Left cardiac atrium (tissue), 4 donors: ENCODE data around the gene LDLRAD4. TPM values are rescaled to one million over a fixed set of nuclear protein-coding genes. Genes with fewer than 3 reads are reported as not detected.

Source experiments
- ATAC-seq, 2 donors: fragments of 200-7000 bp; cut with Tn5 transposase; one replicate each; pipeline ENCODE4 v1.9.1; 2020; ENCODE audit warnings: mild to moderate bottlenecking in 2 of 2, moderate library complexity in 2 of 2
- DNase-seq: peaks from one replicate; pipeline ENCODE4 v3.0.0-alpha.2; 2020
- intact Hi-C, 2 donors: fragments of 100-400 bp; cut with DNase I; formaldehyde crosslinking; loops; one replicate each; pipeline versions ENCODE4 v1.14.1 to v1.15.1; 2022 to 2023
- total RNA-seq, 2 donors: library from RNA; stranded (reverse); fragmentation: NEBNext Ultra II Directional; extraction: Animal tissue kit (Norgen Biotek cat#: 25700); gene quantifications; one replicate each; pipeline ENCODE4 v1.2.1, GENCODE V29; 2021
- donor health status: DM: no; HTN: yes; CAD: no.
- donor health status: DM: no; HTN: yes; CAD: no; lungs with severe emphysema.
- donor health status: DM: yes; HTN: yes; CAD: no.
- donor health status: Dilated cardiomyopathy.

The LDLRAD4 gene
- total RNA-seq, 2 donors from 2014 or later = 28.9 to 80.2 TPM

DNA sequence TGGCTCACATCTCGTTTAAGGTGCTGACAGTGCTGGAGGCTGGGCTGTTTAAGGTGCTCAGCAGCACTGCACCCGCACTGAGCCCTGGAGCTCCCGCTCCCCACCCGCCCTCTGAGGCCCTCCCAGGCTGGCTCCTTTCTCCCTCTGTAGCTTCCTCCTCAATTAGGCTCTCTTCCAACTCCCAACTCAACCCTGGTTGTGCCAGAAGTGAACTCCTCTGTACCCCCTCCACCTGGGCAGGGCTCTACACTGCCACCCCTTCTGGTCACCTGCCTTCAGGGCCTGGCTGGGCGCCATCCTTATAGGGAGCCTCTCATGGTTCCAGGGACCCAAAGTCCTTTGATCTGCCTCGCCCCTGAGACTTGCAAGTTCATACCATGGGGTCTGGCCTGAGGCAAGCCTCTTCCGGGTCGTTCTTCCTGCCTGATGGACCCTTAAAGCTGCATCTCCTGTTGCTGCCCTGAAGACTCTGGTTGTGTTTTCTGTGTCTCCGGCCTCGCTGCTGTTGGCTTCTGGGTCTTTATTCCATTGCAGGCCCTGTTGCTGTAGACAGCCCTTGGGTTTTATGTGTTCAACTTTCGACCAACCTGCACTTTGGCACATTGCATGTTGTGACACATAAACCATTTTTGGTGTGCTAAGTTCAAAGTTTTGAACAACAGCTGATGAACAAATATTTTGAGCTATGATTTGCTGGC, 199.6 kb downstream of the LDLRAD4 start:
- no peak for DNase-seq
- no peak for ATAC-seq
- intact Hi-C loops = no loop called here

DNA sequence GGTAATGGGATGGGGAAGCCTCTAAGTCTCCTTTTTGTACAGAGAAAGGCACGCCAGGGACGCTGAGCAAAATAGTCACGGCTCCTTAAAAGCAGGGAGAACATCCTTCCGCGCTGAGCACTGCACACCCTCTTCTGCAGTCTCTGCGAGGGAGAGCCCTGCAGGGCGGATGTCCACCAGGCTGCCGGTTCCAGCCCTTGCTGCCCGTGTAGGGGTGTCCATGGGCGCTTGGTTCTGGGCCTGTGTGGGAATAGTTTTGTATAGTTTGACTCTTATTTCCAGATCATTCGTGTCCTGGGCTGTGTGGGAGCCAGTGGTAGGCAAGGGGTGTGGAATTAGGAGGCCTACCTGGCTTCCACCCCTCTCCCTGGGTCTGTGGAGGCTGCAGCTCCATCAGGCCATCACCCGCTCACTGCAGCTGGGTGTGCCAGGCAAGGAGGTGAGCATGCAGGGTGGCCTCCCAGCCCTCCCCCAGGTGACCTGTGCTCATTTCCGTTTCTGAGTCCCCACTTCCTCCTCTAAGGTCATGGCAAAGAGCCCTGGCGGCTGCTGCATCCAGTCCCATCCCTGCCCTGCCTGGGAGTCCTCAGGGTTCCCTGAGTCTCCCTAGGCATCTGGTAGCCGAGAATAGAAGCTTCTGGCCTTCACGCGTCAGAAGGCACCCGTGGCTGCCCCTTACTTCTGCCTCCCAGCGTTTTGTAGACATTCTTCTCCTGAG, 202.6 kb downstream of the LDLRAD4 start:
- intact Hi-C loops = no loop called here
- ATAC-seq = no peak

DNA sequence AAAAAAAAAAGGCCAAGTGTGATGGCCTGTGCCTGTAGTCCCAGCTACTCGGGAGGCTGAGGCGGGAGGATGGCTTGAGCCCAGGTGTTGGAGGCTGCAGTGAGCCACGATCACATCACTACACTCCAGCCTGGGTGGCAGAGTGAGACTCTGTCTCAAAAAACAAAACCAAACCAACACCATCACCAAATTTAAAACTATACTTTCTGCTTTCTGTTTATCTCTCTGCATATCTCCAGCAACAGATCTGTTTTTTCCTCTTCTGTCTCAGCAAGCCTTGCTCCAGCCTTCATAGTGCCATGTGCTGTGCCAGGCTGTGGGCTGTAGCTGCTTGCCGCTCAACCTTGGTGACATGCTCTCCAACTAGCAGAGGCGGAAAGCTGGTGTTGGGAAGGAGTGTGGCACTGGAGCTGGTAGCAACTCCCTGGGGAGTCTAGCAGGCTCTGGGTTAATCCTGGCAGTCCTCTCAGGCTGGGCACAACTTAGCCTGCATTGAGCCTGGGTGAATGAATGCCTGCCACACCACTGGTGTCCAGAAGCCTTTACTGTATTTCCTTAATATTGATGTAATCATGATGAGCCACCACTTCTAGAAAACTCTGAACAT, 204.1 kb downstream of the LDLRAD4 start:
- intact Hi-C loops = no loop called here
- no peak for DNase-seq
- ATAC-seq = peak in 1 of 2 donors; percentile 51

More for the DNA sequence above, 202.6 kb downstream of the LDLRAD4 start:
- DNase-seq = no peak

DNA sequence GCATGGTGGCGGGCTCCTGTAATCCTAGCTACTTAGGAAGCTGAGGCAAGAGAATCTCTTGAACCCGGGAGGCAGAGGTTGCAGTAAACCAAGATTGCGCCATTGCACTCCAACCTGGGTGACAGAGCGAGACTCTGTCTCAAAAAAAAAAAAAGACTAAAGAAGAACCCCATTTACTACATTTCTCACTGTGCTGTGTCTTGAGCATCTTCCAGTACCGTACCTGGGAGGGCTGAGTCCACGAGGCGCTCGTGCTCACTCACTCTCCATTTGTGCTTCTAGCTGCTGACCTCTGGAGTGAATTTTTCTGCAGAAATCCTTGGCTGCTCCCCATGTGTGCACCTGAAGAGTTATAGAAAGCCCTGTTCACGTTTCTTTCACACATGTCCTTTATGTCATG, 204.8 kb downstream of the LDLRAD4 start:
- DNase-seq (no peak), ATAC-seq (no peak)
- intact Hi-C loops = no loop called here

DNA sequence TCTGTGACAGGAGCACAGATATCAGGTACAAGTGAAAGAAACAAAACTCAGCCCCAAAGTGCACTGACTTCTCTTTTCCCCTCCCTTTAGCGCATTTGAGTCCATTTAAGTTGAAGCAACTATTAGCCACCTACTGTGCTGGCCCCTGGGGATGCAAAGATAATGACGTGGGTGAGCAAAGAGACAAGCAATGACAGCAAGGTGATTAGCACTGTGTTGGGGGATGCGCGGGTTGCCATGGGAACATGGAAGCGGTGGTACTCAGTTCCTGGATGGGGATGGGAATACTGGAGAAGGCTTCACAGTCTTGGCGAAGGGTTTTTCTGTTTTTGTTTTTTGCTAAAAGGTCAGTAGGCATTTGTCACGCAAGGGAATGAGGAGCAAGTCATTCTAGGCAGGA, 205.8 kb downstream of the LDLRAD4 start:
- intact Hi-C loops = no loop called here
- ATAC-seq = no peak
- DNase-seq = no peak

DNA sequence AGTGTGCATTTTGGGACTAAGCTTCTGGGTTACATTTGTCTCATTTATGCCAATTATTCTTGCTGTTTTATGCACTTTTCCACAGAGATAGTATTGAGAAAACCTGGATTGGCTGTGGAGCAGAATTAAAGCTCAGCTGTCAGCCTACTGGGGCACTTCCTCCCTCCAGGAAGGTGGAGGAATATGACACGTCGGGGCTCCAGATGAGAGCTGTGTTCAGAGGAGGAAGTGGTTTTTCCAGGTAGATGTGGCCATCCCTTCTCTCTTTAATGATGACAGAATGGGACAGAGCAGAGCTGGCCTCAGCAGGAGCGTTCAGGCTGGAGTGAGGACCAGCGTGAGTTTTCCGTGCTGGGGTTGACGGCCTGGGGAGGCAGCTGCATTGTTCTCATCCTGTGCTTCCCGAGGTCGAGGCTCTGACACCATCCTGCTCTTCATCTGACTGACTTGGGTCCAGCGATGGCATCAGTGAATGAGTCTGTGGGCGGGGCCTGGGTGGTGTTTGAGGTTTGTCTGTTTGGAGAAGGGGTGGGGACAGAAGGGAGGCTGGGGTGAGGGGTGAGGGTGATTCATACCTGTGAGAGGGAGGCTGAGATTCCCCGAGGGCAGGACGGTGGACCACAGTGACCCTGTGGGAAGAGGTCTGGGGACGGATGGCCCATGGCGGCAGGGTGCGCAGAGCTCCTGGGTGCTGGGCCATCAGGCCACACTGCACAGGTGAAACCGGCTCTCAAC, 207.0 kb downstream of the LDLRAD4 start:
- no peak for DNase-seq
- ATAC-seq = no peak
- intact Hi-C loops = no loop called here

DNA sequence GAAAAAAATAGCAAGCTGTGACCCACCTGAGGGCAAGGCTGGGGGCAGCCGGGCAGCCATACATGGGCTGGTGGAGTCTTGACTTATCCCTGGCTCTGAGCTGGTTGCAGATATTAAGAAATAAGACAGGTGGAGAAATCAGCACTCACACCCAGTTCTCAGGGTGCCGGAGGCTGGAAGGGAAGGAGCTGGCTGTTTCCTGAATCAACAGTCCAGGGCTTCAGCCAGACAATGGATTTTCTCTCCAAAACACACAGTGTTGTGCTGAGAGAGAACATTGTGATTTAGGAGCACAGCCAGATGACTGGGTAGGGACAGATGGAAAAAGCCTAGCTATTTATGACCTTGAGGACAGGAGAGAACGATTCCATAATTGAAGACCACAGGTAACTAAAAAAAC, 208.8 kb downstream of the LDLRAD4 start:
- intact Hi-C loops = no loop called here
- DNase-seq (peak; percentile 58), ATAC-seq (peak; percentile 78 to 81)

DNA sequence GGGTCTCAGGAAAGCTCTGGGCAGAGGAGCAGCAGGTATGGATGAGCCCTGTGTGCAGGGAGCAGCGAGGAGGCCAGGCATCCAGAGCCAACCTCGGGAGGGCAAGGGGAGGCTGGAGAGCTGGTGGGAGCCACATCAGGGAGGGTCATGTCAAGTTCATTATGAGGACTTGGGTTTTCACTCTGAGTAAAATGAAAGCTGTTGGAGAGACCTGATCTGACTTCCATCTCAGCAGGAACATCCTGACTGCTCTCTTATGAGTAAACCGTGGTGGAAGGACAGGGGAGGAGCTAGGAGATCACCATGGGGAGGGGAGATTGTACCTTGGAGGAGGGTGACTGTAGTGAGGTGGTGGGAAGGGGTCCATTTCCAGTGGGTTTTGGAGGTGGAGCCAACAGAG, 209.8 kb downstream of the LDLRAD4 start:
- intact Hi-C loops = no loop called here
- no peak for DNase-seq
- ATAC-seq = no peak

DNA sequence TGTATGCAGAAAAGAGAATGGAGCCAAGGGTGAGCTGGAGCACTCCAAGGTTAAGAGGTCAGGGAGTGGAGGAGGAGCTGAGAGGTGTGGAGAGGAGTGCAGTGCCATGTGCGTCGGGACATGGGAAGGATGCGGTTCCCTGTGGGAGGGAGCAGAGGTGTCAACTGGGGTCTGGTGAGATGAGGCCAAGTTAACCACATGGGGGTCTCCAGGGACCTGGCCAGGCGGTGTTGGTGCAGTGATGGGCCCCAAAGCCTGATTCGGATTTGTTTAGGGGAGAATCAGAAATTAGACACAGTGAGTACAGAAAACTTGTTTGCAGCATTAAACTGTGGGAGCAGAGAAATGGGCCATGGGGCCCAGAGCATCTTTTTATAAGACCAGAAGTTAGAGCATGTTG, 210.5 kb downstream of the LDLRAD4 start:
- intact Hi-C loops = no loop called here

DNA sequence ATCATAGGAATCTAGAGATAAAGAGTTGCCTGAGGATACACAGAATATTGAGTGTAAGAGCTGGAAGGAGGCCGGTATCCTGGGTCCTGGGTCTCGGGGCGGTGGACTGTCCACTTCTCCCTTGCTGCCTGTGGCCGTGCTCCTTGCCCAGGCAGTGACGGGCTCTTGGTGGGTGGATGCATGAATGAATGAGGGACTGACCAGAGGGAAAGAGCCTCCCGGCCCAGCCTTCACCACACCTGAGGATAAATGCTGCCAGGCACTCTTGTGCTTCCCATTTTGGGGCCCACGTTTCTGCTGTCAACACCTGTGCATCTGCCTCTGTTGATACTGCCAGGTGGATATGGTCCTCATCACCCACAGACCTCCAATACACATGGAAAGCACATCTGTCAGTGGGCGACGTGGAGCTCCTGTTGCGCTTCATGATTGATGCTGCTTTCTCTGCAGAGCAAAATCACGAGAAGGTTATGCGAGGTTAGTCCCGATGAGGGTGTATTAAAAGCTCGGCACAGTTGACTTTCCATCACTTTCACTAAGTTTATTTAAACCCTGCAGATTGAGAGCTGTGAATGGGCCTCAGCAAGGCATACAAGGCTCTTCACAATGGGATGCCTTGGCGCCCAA, 211.4 kb downstream of the LDLRAD4 start:
- intact Hi-C loops = loop anchor here in 1 of 2 donors (10.0 kb wide), 1 partner anchor 45 kb away; no protein-coding TSS in a partner anchor
- ATAC-seq = no peak
- DNase-seq = no peak

More for the DNA sequence above, 210.5 kb downstream of the LDLRAD4 start:
- DNase-seq (no peak), ATAC-seq (no peak)

DNA sequence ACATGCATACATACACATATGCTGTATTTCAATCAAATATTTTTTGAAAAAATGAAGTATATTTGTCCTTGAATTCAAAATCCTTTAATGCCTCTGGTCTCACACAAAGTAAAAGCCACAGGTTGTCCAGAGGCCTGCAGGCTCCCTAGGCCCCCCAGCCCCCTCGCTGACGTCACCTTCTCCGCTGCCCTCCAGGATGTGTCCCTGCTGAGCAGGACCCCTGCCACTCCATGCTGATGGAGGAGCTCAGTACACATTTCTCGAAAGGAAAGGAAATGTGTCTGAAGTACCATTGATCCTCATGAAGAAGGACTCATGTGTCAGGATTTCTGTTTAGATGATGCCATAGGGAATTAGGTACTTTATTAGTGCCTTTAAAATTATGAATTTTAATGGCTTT, 212.1 kb downstream of the LDLRAD4 start:
- intact Hi-C loops = loop anchor here in 1 of 2 donors (10.0 kb wide), 1 partner anchor 46 kb away; no protein-coding TSS in a partner anchor

DNA sequence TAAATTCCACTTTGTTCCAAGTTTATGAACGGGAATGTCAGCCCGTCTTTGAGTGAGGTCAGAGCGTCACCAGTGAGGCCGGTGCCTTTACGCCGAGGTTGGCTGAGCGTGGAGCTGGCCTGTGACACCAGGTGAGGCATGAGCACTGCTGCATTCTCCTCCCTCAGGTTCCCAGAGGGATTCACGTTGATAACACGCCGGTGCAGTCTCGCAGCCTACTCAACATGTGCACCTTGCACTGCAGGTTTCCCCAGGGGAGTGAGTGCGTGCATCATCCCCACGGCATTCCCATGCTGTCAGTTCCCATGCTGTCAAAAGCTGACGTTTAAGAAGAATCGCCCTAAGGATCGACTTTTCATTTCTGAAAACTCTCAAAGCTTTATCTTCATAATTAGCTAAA, 213.3 kb downstream of the LDLRAD4 start:
- ATAC-seq (no peak), DNase-seq (no peak)
- intact Hi-C loops = loop anchor here in 1 of 2 donors (10.0 kb wide), 1 partner anchor 47 kb away; no protein-coding TSS in a partner anchor

More for the DNA sequence above, 212.1 kb downstream of the LDLRAD4 start:
- ATAC-seq (no peak), DNase-seq (no peak)

DNA sequence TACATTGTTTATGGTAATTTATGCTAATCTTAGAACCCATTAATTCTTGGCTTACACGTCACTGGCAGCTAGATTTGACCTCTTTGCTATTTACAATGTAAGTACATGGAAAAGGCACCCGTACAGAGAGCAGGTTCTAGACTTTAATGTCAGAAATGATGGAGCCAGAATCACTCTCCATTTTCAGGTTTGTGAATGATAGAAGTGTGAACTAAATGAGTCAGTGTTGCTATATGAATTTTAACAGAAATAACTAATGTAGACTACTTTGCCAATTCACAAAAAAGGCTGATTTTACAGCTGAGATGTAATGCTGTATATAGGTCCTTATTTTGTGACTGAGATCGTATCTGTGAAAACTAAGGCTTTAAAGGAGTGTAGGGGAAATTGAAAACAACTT, 214.6 kb downstream of the LDLRAD4 start:
- DNase-seq (no peak), ATAC-seq (no peak)
- intact Hi-C loops = loop anchor here in 1 of 2 donors (10.0 kb wide), 1 partner anchor 48 kb away; no protein-coding TSS in a partner anchor

DNA sequence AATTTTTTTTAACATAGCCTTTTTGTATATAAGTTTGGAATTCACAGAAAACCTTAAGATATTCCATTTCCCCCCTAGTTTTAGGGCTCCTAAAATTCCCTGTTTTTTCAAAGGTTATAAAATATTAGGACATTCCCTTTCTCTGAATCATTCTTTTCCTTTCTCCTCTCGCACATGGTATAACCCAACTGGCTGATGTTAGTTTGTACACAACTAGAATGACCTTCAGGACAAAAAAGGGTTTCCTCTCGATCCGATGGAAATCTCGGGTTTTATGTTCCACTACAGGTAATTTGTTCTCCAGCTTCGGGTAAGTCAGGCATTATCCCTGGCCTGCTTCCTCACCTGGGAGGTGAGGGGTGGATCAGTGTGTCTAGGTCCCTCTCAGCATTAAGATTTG, 215.1 kb downstream of the LDLRAD4 start:
- ATAC-seq (no peak), DNase-seq (no peak)
- intact Hi-C loops = loop anchor here in 1 of 2 donors (10.0 kb wide), 1 partner anchor 49 kb away; no protein-coding TSS in a partner anchor

DNA sequence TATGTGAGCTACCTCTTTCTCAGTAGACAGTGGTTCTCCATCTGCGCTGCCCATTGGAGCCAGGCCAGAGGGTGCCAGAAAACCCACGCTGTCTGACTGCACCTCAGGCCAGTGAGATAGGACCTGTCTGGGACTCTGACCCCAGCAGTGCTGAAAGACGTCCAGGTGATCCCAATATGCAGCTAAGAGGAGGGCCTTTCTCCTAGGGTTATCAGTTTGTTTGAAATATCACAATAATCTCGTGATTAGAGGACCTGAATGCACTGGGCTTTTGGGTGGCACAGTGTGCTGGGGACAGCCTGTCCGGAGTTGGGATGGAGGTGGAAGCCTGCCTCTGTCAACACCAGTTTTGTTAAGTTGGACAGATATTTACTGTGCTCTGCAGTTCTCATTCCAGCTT, 216.3 kb downstream of the LDLRAD4 start:
- ATAC-seq (peak in 1 of 2 donors; percentile 9), DNase-seq (no peak)
- intact Hi-C loops = loop anchor here in 1 of 2 donors (10.0 kb wide), 1 partner anchor 50 kb away; no protein-coding TSS in a partner anchor

DNA sequence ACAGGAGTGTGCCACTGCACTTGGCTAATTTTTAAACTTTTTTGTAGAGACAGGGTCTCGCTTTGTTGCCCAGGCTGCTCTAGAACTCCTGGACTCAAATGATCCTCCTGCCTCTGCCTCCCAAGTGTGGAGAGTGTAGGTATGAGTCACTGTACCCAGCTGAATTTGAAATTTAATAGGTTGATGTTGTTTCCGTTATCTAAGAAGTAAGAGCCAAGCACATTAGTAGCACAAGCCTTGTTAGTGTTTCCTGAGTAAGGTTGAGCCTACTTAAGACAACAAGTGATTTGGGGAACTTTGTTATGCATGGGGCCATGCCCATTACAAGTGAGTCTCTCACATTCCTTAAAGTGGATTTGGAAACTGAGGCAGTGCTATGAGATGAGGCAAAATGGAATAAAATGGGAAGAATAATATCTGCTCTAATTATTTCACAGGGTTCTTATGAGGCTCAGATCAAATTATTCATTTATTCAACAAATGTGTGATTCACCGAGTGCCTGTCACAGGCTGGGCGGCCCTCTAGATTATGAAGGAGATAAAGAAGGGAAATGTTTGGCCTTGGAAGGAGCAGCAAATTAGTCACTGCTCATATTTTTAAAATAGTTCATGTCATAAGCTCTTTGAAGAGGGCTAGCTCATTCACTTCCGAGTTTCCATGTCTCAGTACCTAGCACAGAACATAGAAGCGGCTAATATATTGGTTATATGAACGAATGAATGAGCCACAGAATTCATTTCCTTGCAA, 217.2 kb downstream of the LDLRAD4 start:
- intact Hi-C loops = loop anchor here in 1 of 2 donors (10.0 kb wide), 1 partner anchor 51 kb away; no protein-coding TSS in a partner anchor
- DNase-seq = no peak
- ATAC-seq = peak; percentile 12 to 81

DNA sequence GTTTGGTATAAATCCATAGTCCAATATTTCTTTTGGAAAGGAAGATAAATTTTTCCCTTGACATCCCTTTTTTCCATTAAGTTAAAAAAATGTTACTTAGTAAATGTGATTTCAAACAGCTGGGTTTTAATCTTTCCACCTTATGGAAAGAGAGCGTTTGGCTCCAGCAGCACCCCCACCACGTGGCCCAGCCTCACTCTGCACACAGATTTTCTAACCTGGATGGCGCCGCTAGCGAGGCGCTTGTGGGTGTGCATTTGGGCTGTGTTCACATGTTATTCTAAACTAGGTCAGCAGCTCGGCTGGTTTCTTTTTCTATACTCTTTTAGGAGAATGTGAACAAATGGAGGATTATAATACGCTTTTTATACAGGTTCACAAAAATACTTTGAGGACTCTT, 218.0 kb downstream of the LDLRAD4 start:
- peak in 1 of 2 donors; percentile 40 for ATAC-seq
- intact Hi-C loops = loop anchor here in 1 of 2 donors (10.0 kb wide), 1 partner anchor 52 kb away; no protein-coding TSS in a partner anchor
- DNase-seq = no peak

DNA sequence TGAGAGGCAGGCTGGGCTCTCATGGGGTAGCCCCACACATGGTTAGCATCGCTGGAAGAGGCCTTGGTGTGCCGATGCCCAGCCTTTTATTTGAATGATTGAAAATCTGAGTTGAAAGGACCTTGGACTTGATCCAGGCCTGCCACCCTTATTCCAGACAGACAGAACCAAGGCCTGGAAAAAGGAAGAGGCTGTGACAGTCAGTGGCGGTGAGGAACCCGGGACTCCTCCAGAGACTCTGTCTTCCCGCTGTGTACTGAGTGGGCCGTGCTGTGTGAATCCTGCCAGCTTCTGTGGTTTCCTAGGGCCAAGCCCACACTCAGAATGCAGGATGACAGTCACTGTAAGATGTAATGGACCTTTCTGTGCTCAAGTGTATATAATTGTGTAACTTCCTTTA, 218.5 kb downstream of the LDLRAD4 start:
- DNase-seq = no peak
- intact Hi-C loops = loop anchor here in 1 of 2 donors (10.0 kb wide), 1 partner anchor 52 kb away; no protein-coding TSS in a partner anchor
- peak in 1 of 2 donors; percentile 53 for ATAC-seq
